HAP-1 (cell line): ENCODE data around the gene PAFAH1B1.
"Not testable (repeated sequence)": the region's sequence is repeated elsewhere in the genome, so short reads cannot be mapped to it uniquely, and the experiment has no call there.

Experiments
- DNase-seq, 2 experiments: peaks; one replicate each; pipeline ENCODE4 v3.0.0-alpha.2; 2016 to 2020; ENCODE audit warnings: low spot score in 2 of 2
- H3K27me3 ChIP-seq: fragments of 250-450 bp; sonication (Bioruptor Pico); 2 replicates; pipeline ENCODE4 v1.5.1; 2020; ENCODE audit warnings: low read depth, mild to moderate bottlenecking, moderate library complexity
- H3K36me3 ChIP-seq: fragments of 250-450 bp; sonication (Bioruptor Pico); replicated peaks from 2 replicates; pipeline ENCODE4 v1.5.1; 2020; ENCODE audit warnings: mild to moderate bottlenecking
- H3K4me1 ChIP-seq: fragments of 250-450 bp; sonication (Bioruptor Pico); 2 replicates; pipeline ENCODE4 v1.5.1; 2020; ENCODE audit warnings: mild to moderate bottlenecking
- H3K4me3 ChIP-seq: fragments of 250-450 bp; sonication (Bioruptor Pico); 2 replicates; pipeline ENCODE4 v1.5.1; 2020; ENCODE audit warnings: mild to moderate bottlenecking, moderate library complexity
- H3K9me3 ChIP-seq: fragments of 250-450 bp; sonication (Bioruptor Pico); 2 replicates; pipeline ENCODE4 v1.5.1; 2020; ENCODE audit warnings: mild to moderate bottlenecking, moderate library complexity
- in situ Hi-C: fragments of 300-500 bp; cut with MboI; formaldehyde crosslinking; loops from 3 replicates; pipeline ENCODE4 v1.14.3; 2020; ENCODE audit warnings: low sequenced_read_pairs, inconsistent platforms, mixed read lengths

The PAFAH1B1 gene

DNA sequence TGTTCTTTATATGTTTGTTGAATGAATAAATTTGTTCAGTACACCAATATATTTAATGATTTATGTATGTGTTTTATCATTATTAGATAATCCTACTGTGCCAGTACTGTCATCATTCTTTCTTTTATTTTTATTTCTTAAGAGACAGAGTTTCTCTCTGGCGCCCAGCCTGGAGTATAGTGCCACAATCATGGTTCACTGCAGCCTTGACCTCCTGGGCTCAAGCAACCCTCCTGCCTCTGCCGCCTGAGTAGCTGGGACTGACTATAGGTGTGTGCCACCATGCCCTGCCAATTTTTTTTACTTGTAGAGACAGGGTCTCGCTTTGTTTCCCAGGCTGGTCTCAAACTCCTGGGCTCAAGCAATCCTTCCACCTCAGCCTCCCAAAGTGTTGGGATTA, 41.8 kb downstream of the PAFAH1B1 start:
- Histone ChIP-seq H3K4me3 (no peak overlapping the region), H3K36me3 (peaks cover 28% of the 10 kb centered on the region), H3K27me3 (no peaks in the 10 kb centered on the region), H3K4me1 (no peaks in the 10 kb centered on the region; the same call in 1 of the 2 replicates), H3K9me3 (no peaks in the 10 kb centered on the region)
- in situ Hi-C loops = no loop called here
- DNase-seq = no peak

DNA sequence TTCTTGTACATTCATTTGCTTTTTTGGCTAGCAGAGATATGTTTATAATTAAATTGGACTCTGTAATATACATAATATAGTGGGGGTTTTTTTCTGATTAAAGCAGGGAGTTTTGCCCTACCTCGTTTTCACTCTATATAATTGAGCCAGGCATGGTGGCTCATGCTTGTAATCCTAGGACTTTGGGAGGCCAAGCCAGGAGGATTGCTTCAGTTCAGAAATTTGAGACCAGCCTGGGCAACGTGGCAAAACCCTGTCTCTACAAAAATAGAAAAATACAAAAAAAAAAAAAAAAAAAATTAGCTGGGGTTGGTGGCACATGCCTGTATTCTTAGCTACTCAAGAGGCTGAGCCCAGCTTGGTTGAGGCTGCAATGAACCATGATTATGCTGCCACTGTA, 42.2 kb downstream of the PAFAH1B1 start:
- H3K36me3 ChIP-seq = peaks cover 31% of the 10 kb centered on the region

DNA sequence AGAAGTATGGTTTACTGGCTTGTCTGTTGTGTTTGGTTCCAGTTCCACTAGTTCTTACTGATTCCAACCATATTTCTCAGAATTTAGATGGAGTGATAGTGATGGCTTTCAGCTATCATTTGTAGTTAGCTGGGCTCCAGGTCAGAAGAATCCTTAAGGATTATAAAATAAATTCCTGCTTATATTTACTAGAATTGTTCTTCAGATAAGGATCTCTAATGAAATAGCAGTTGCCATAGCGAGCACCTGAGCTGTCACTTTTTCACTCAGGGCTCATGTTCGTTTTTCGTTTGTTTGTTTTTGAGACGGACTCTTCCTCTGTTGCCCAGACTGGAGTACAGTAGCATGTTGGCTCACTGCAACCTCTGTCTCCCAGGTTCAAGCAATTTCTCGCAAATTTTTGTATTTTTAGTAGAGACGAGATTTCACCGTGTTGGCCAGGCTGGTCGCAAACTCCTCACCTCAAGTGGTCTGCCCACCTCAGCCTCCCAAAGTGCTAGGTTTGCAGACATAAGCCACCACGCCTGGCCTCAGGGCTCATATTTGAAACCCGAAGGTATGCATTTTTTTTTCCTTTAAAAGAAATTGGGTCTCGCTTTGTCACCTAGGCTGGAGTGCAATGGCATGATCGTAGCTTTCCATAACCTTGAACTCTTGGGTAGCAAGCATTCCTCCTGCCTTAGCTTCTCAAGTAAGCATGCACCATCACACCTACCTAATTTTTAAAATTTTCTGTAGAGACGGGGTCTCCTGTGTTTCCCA, 42.9 kb downstream of the PAFAH1B1 start:
- Histone ChIP-seq H3K36me3 (peaks cover 33% of the 10 kb centered on the region), H3K9me3 (no peaks in the 10 kb centered on the region), H3K27me3 (no peaks in the 10 kb centered on the region), H3K4me1 (no peaks in the 10 kb centered on the region; the same call in 1 of the 2 replicates), H3K4me3 (no peak overlapping the region)
- in situ Hi-C loops = no loop called here
- DNase-seq = no peak

More for the DNA sequence above, 42.2 kb downstream of the PAFAH1B1 start:
- Histone ChIP-seq H3K9me3 (no peaks in the 10 kb centered on the region), H3K27me3 (no peaks in the 10 kb centered on the region), H3K4me3 (no peak overlapping the region), H3K4me1 (no peaks in the 10 kb centered on the region; the same call in 1 of the 2 replicates)
- in situ Hi-C loops = no loop called here
- no peak for DNase-seq

DNA sequence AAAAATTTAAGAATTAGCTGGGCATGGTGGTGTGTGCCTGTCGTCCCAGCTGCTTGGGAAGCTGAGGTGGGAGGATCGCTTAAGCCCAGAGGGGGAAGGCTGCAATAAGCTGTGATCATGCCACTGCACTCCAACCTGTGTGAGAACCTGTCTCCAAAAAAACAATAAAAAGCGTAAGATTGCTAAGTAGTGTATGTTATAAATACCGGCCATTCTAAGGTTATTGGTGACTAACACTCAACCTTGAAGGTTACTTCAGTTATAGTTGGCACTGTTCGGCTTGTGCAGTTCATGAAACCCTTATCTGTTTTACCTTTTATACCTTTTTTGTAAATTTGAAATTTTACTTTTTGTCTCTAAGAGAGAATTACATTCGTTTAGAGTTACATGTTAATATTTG, 44.0 kb downstream of the PAFAH1B1 start:
- H3K27me3 ChIP-seq = no peaks in the 10 kb centered on the region
- no peak for DNase-seq
- no peaks in the 10 kb centered on the region for H3K9me3 ChIP-seq
- no peak overlapping the region for H3K4me3 ChIP-seq
- H3K4me1 ChIP-seq = no peaks in the 10 kb centered on the region; the same call in 1 of the 2 replicates
- H3K36me3 ChIP-seq = peaks cover 40% of the 10 kb centered on the region
- in situ Hi-C loops = no loop called here

DNA sequence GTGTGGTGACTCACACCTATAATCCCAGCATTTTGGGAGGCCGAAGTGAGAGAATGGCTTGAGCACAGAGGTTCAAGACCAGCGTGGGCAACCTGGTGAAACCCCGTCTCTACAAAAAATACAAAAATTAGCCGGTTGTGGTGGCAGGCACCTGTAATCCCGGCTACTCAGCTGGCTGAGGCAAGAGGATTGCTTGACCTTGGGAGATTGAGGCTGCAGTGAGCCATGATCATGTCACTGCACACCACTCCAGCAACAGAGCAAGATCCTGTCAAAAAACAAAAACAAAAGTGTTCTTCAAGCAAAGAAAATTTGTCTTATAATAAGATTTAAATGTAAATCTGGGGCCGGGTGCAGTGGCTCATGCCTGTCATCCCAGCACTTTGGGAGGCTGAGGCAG, 51.5 kb downstream of the PAFAH1B1 start:
- no peak for DNase-seq
- H3K9me3 ChIP-seq = no peaks in the 10 kb centered on the region
- no peak overlapping the region for H3K4me3 ChIP-seq
- H3K4me1 ChIP-seq = no peaks in the 10 kb centered on the region
- in situ Hi-C loops = no loop called here
- H3K36me3 ChIP-seq = peaks cover 40% of the 10 kb centered on the region
- no peaks in the 10 kb centered on the region for H3K27me3 ChIP-seq

DNA sequence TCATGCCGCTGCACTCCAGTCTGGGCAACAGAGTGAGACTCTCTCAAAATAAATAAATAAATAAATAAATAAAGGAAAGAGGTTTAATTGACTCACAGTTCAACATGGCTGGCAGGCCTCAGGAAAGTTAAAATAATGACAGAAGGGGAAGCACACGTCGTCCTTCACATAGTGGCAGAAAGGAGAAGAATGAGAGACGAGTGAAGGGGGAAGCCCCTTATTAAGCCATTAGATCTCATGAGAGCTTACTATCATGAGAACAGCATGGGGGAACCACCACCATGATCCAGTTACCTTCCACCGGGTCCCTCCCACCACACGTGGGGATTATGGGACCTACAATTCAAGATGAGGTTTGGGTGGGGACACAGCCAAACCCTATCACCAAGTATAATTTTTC, 54.5 kb downstream of the PAFAH1B1 start:
- H3K36me3 ChIP-seq = peaks cover 33% of the 10 kb centered on the region

DNA sequence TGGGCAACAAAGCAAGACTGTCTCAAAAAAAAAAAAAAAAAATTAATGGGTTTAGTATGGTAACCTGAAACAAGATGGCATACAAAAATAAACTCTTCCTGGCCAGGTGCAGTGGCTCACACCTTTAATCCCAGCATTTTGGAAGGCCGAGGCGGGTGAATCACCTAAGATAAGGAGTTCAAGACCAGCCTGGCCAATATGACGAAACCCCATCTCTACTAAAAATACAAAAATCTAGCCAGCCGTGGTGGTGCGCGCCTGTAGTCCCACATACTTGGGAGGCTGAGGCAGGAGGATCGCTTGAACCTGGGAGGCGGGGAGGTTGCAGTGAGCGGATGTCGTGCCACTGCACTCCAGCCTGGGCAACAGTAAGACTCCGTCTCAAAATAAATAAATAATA, 55.7 kb downstream of the PAFAH1B1 start:
- no peaks in the 10 kb centered on the region for H3K27me3 ChIP-seq
- H3K4me1 ChIP-seq = no peaks in the 10 kb centered on the region
- H3K36me3 ChIP-seq = peaks cover 29% of the 10 kb centered on the region
- H3K9me3 ChIP-seq = no peaks in the 10 kb centered on the region
- no peak for DNase-seq
- no peak overlapping the region for H3K4me3 ChIP-seq
- in situ Hi-C loops = no loop called here

More for the DNA sequence above, 54.5 kb downstream of the PAFAH1B1 start:
- no peak overlapping the region for H3K4me3 ChIP-seq
- in situ Hi-C loops = no loop called here
- no peaks in the 10 kb centered on the region for H3K4me1 ChIP-seq
- no peak for DNase-seq
- H3K27me3 ChIP-seq = no peaks in the 10 kb centered on the region
- no peaks in the 10 kb centered on the region for H3K9me3 ChIP-seq

DNA sequence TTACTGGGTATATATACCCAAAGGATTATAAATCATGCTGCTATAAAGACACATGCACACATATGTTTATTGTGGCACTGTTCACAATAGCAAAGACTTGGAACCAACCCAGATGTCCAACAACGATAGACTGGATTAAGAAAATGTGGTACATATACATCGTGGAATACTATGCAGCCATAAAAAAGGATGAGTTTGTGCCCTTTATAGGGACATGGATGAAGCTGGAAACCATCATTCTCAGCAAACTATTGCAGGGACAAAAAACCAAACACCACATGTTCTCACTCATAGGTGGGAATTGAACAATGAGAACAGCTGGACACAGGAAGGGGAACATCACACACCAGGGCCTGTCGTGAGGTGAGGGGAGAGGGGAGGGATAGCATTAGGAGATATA, 59.5 kb downstream of the PAFAH1B1 start:
- H3K4me1 ChIP-seq, H3K4me3 ChIP-seq, in situ Hi-C loops, H3K27me3 ChIP-seq, H3K9me3 ChIP-seq, DNase-seq: not testable (repeated sequence)
- H3K36me3 ChIP-seq = peaks cover 16% of the 10 kb centered on the region

DNA sequence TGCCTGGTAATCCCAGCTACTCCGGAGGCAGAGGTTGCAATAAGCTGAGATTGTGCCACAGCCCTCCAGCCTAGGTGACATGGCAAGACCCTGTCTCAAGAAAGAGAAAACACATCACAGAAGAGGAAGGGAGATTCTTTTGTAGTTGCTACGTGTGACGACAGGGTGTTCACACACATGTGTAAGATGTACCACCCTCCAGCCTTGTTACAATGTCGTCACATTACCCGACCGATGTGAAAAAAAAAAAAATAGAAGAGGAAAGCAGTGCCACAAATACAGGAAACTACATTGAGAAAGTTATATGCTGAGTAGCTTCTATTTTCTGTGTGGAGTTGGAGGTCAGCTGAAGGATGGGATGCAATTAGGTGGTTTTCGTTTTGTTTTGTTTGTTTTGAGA, 62.1 kb downstream of the PAFAH1B1 start:
- no peak overlapping the region for H3K4me3 ChIP-seq
- DNase-seq = no peak
- H3K9me3 ChIP-seq = no peaks in the 10 kb centered on the region
- H3K36me3 ChIP-seq = peaks cover 11% of the 10 kb centered on the region
- in situ Hi-C loops = no loop called here
- H3K4me1 ChIP-seq = no peaks in the 10 kb centered on the region
- H3K27me3 ChIP-seq = no peaks in the 10 kb centered on the region

DNA sequence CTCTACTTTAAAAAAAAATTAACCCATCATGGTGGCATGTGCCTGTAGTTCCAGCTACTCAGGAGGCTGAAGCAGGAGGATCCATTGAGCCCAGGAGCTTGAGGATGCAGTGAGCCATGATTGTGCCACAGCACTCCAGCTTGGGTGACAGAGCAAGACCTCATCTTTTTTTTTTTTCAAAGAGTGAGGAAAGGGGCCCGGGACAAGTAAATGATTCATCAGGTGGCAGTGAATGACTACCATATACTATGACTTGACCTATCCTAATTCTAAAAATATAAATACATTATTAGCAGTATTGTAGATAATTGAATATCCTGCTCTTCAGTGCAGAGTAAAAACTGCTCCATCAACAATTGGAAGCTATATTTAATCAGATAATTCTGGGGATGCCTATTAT, 62.8 kb downstream of the PAFAH1B1 start:
- in situ Hi-C loops = no loop called here
- Histone ChIP-seq H3K4me3 (no peak overlapping the region), H3K36me3 (peaks cover 14% of the 10 kb centered on the region), H3K9me3 (no peaks in the 10 kb centered on the region), H3K27me3 (no peaks in the 10 kb centered on the region), H3K4me1 (no peaks in the 10 kb centered on the region)
- no peak for DNase-seq

DNA sequence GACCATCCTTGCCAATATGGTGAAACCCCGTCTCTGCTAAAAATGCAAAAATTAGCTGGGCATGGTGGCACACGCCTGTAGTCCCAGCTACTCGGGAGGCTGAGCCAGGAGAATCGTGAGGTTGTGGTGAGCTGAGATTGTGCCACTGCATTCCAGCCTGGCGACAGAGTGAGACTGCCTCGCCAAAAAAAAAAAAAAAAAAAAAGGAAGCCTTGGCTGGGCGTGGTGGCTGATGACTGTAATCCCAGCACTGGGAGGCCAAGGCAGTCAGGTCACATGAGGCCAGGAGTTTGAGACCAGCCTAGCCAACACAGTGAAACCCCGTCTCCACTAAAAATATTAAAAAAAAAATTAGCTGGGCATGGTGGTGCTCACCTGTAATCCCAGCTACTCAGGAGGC, 65.9 kb downstream of the PAFAH1B1 start:
- H3K4me3 ChIP-seq, H3K36me3 ChIP-seq, H3K27me3 ChIP-seq, in situ Hi-C loops, DNase-seq, H3K9me3 ChIP-seq, H3K4me1 ChIP-seq: not testable (repeated sequence)

DNA sequence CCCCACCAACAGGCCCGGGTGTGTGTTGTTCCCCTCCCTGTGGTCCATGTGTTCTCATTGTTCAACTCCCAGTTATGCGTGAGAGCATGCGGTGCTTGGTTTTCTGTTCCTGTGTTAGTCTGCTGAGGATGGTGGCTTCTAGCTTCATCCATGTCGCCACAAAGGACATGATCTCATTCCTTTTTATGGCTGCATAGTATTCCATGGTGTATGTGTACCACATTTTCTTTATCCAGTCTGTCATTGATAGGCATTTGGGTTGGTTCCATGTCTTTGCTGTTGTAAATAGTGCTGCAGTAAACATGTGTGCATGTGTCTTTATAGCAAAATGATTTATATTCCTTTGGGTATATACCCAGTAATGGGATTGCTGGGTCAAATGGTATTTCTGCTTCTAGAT, 67.0 kb downstream of the PAFAH1B1 start:
- H3K36me3 ChIP-seq, H3K9me3 ChIP-seq, in situ Hi-C loops, H3K4me1 ChIP-seq, DNase-seq, H3K27me3 ChIP-seq, H3K4me3 ChIP-seq: not testable (repeated sequence)

DNA sequence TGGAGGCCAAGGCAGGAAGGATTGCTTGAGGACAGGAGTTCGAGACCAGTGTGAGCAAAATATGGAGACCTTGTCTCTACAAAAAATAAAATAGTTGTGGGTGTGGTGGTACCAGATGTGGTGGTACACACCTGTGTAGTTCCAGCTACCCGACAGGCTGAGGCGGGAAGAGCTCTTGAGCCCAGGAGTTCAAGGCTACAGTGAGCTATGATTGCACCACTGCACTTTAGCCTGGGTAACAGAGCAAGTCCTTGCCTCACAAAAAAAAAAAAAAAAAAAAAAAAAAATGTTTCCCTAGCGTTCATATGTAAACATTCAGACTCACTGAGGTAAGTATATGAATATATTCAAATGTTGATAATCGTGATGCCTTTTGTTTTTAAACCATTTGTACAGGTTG, 78.6 kb downstream of the PAFAH1B1 start:
- H3K36me3 ChIP-seq = peaks cover 75% of the 10 kb centered on the region
- H3K9me3 ChIP-seq = no peaks in the 10 kb centered on the region
- H3K4me1 ChIP-seq = no peaks in the 10 kb centered on the region
- no peak for DNase-seq
- no peak overlapping the region for H3K4me3 ChIP-seq
- H3K27me3 ChIP-seq = no peaks in the 10 kb centered on the region
- in situ Hi-C loops = no loop called here

DNA sequence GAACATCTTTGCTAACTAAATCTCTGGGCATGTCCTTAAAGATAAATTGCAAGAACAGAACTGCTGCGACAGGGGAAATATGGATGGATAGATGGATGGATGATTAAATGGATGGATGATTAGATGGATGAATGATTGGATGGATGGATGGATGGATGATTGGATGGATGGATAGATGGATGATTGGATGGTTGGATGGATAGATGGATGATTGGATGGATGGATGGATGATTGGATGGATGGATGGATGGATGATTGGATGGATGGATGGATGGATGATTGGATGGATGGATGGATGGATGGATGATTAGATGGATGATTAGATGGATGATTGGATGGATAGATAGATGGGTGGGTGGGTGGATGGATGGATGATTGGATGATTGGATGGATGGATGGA, 85.8 kb downstream of the PAFAH1B1 start:
- in situ Hi-C loops, H3K4me3 ChIP-seq, H3K4me1 ChIP-seq, H3K9me3 ChIP-seq, DNase-seq, H3K27me3 ChIP-seq: not testable (repeated sequence)
- H3K36me3 ChIP-seq = peaks cover 79% of the 10 kb centered on the region

DNA sequence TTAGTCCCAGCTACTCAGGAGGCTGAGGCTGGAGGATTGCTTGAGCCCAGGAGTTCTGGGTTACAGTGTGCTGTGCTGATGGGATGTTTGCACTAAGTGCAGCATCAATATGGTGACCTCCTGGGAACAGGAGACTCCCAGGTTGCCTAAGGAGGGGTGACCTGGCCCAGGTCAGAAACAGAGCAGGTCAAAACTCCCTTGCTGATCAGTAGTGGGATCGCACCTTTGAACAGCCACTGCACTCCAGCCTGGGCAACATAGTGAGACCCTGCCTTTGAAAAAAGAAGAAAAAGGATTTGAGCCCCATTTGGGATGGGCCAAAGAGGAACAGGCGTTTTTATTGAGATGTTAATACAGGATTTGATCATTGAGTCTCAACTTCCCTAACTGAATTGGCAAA, 87.5 kb downstream of the PAFAH1B1 start:
- Histone ChIP-seq H3K9me3 (no peaks in the 10 kb centered on the region), H3K4me1 (no peaks in the 10 kb centered on the region), H3K4me3 (no peak overlapping the region), H3K27me3 (no peaks in the 10 kb centered on the region), H3K36me3 (peaks cover 69% of the 10 kb centered on the region)
- DNase-seq = no peak
- in situ Hi-C loops = no loop called here
